GM23248 (cell line): ENCODE data around the gene HYLS1. TPM values are rescaled to one million over a fixed set of nuclear protein-coding genes. Genes with fewer than 3 reads are reported as not detected.

Experiments used
- DNase-seq: peaks from one replicate; pipeline ENCODE4 v3.0.0-alpha.2; 2015
- H2AFZ ChIP-seq: fragments of 200-600 bp; sonication (generic); 2 replicates; pipeline ENCODE4 v1.6.1; 2016; ENCODE audit warnings: antibody characterized with exemption
- H3F3A ChIP-seq: fragments of 200-600 bp; sonication (generic); 2 replicates; pipeline ENCODE4 v1.6.1; 2016; ENCODE audit warnings: mild to moderate bottlenecking, antibody characterized with exemption, mixed run types; ENCODE audit not compliant: insufficient read depth
- H3K27ac ChIP-seq: fragments of 200-600 bp; sonication (generic); 2 replicates; pipeline ENCODE4 v1.5.1; 2016; ENCODE audit warnings: mild to moderate bottlenecking
- H3K27me3 ChIP-seq: fragments of 200-600 bp; sonication (generic); replicated peaks from 2 replicates; pipeline ENCODE4 v1.6.1; 2016; ENCODE audit warnings: mild to moderate bottlenecking; ENCODE audit not compliant: insufficient read depth
- H3K36me3 ChIP-seq: fragments of 200-600 bp; sonication (generic); 2 replicates; pipeline ENCODE4 v1.6.1; 2016; ENCODE audit warnings: low read depth, mild to moderate bottlenecking
- H3K4me1 ChIP-seq: fragments of 200-600 bp; sonication (generic); 2 replicates; pipeline ENCODE4 v1.6.1; 2016; ENCODE audit warnings: mild to moderate bottlenecking; ENCODE audit not compliant: insufficient read depth
- H3K4me2 ChIP-seq: fragments of 200-600 bp; sonication (generic); one replicate; pipeline ENCODE4 v1.6.1; 2016; ENCODE audit warnings: mild to moderate bottlenecking; ENCODE audit not compliant: unreplicated experiment
- H3K4me3 ChIP-seq: fragments of 200-600 bp; sonication (generic); 2 replicates; pipeline ENCODE4 v1.5.1; 2016; ENCODE audit warnings: mild to moderate bottlenecking
- H3K79me2 ChIP-seq: fragments of 200-600 bp; sonication (generic); 2 replicates; pipeline ENCODE4 v1.6.1; 2016; ENCODE audit warnings: mild to moderate bottlenecking; ENCODE audit not compliant: insufficient read depth
- H3K9ac ChIP-seq: fragments of 200-600 bp; sonication (generic); 2 replicates; pipeline ENCODE4 v1.6.1; 2016; ENCODE audit warnings: mild to moderate bottlenecking
- H3K9me2 ChIP-seq: fragments of 200-600 bp; sonication (generic); 2 replicates; pipeline ENCODE4 v1.6.1; 2016; ENCODE audit warnings: mixed run types, mild to moderate bottlenecking, moderate library complexity; ENCODE audit not compliant: insufficient read depth
- H3K9me3 ChIP-seq: fragments of 200-600 bp; sonication (generic); one replicate; pipeline ENCODE4 v1.6.1; 2017; ENCODE audit warnings: low read depth
- H4K20me1 ChIP-seq: fragments of 200-600 bp; sonication (generic); 2 replicates; pipeline ENCODE4 v1.6.0; 2016; ENCODE audit not compliant: insufficient read depth
- EZH2 ChIP-seq: fragments of 200-600 bp; sonication (generic); IDR thresholded peaks from 2 replicates; pipeline ENCODE4 v1.6.1; 2018; ENCODE audit warnings: antibody characterized with exemption, mild to moderate bottlenecking; ENCODE audit not compliant: insufficient read depth, poor library complexity, severe bottlenecking
- EZH2phosphoT487 ChIP-seq: fragments of 200-600 bp; sonication (generic); IDR thresholded peaks from 2 replicates; pipeline ENCODE4 v1.6.1; 2018; ENCODE audit warnings: antibody characterized with exemption, moderate library complexity, mild to moderate bottlenecking, low read depth; ENCODE audit not compliant: insufficient read depth
- WGBS, 2 experiments: methylation state at CpG; one replicate each; pipeline ENCODE4 v1.1.6; 2015 to 2017; ENCODE audit warnings: low lambda C conversion rate in 2 of 2, low coverage in 1 of 2; ENCODE audit errors: missing lambda C conversion rate in 2 of 2; 5-methylcytosine and 5-hydroxymethylcytosine counted together
- in situ Hi-C: fragments of 300-500 bp; cut with MboI; formaldehyde crosslinking; loops from 2 replicates; pipeline ENCODE4 v1.15.0; 2020
- polyA plus RNA-seq: library from polyadenylated mRNA; unstranded; fragments of >200 nt; fragmentation: Nextera tagmentation; extraction: Ambion mirVana; gene quantifications from 2 replicates; pipeline ENCODE4 v1.2.1, GENCODE V29; 2016
- total RNA-seq: library from RNA; depleted of rRNA; stranded (reverse); fragments of >200 nt; shearing (Covaris generic); gene quantifications from 2 replicates; pipeline ENCODE4 v1.2.3, GENCODE V29; 2014

HYLS1 gene
- total and polyA plus RNA-seq, 2 experiments from 2014 or later = 6.2 to 11.7 TPM

DNA sequence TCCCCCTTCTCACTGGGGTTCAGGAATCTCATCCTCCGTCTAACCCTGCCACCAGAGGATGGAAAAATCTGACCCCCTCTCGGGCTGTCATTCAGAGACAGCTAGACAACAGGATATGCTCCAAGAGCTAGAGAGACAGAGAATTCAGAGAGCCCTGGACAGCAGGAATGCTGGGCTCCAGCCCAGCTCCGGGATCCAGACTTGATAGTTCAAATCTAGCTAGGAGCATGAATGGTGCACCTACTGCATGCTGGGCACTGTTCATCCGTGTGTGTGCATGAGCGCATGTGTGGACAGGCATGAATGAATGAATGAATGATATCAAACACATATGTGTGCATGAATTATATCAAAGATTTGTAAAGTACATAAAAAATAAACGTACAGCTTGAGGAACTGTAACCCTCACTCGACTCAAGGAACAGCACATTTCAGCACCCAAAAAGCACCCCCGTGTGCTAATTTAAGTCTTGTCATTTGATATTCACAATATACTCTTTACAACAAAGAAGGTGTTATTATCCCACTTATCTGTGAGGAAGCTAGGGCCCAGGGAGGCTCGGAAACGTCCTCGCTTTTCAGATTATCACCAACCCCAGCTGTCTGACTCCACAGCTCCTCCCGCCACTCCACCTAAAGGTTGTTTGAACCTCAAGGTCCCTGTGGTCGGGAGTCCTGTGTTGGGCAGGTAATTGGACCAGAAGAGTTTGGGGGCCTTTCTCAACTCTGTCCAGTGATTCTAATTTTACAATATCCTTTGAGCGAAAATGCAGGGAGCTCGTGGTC, 57.7 kb downstream of the HYLS1 start:
- Histone ChIP-seq H3K9me2 (no peaks in the 10 kb centered on the region), H3K36me3 (no peaks in the 10 kb centered on the region), H3F3A (no peaks in the 10 kb centered on the region), H2AFZ (no peak overlapping the region), H3K9me3 (no peaks in the 10 kb centered on the region), H3K27ac (no peak overlapping the region), H3K27me3 (no peaks in the 10 kb centered on the region; the same call in 1 of the 2 replicates), H3K79me2 (no peaks in the 10 kb centered on the region), H3K4me2 (no peak overlapping the region), H3K4me1 (no peaks in the 10 kb centered on the region), H3K4me3 (no peak overlapping the region), H4K20me1 (no peaks in the 10 kb centered on the region), H3K9ac (no peak overlapping the region)
- in situ Hi-C loops = no loop called here
- DNase-seq = no peak
- 67 to 70% methylated on average over 15 of the region's 15 CpGs for WGBS, 2 experiments
- TF ChIP-seq EZH2 (no peak), EZH2phosphoT487 (no peak)

DNA sequence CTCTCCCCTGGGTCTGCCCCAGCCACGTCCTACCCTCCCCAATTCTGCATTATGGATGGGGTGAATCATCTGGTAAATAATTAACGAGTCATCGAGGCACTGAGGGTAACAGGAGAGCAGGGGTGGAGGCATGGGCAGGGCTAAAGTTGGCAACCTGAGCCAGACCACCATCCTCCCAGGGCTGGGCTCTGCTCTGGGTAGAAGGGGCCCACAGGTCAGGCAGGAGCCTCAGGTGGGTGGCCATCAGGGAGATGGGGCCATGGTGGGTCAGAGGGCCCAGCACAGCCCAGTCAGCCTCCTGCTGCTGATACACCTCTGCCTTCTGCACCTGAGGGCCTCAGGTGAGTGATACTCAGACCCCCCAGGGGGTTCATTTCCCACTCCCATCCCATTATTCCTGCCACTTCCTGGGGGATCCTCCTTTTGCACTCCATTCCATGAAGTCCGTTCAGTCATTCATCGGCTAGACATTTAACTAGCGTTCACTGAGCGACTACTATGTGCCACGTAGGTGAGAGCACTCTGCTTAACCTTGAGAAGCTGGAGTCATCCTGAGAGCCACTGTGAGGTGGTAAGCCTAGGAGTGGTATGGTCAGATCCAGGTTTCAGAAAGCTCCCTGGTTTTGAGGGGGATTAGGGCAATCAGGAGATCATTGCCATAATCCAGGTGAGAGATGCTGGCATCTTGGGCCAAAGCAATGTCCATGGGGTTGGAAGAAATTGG, 58.5 kb downstream of the HYLS1 start, which contains the start of gene VSIG10L2:
TSS of gene VSIG10L2 (plus strand) at position 248 of the 724 bp plus-strand sequence. CDS start at position 260, 12 bp downstream.
- WGBS, 2 experiments = 57 to 61% methylated on average over 8 of the region's 8 CpGs
- no peaks in the 10 kb centered on the region for H3K4me1 ChIP-seq
- H3K4me2 ChIP-seq = no peak within 1 kb of the TSS
- in situ Hi-C loops = no loop called here
- H3K27me3 ChIP-seq = no peaks in the 10 kb centered on the region; the same call in 1 of the 2 replicates
- H2AFZ ChIP-seq = no peak within 1 kb of the TSS
- H3K4me3 ChIP-seq = no peak within 1 kb of the TSS
- no peak within 1 kb of the TSS for H3K27ac ChIP-seq
- no peaks in the 10 kb centered on the region for H3F3A ChIP-seq
- H3K36me3 ChIP-seq = no peaks in the 10 kb centered on the region
- H3K9ac ChIP-seq = no peak within 1 kb of the TSS
- TF ChIP-seq EZH2phosphoT487 = no peak
- TF ChIP-seq EZH2 = no peak
- no peak for DNase-seq
- no peaks in the 10 kb centered on the region for H3K79me2 ChIP-seq
- H4K20me1 ChIP-seq = no peaks in the 10 kb centered on the region
- H3K9me3 ChIP-seq = no peaks in the 10 kb centered on the region
- H3K9me2 ChIP-seq = no peaks in the 10 kb centered on the region

DNA sequence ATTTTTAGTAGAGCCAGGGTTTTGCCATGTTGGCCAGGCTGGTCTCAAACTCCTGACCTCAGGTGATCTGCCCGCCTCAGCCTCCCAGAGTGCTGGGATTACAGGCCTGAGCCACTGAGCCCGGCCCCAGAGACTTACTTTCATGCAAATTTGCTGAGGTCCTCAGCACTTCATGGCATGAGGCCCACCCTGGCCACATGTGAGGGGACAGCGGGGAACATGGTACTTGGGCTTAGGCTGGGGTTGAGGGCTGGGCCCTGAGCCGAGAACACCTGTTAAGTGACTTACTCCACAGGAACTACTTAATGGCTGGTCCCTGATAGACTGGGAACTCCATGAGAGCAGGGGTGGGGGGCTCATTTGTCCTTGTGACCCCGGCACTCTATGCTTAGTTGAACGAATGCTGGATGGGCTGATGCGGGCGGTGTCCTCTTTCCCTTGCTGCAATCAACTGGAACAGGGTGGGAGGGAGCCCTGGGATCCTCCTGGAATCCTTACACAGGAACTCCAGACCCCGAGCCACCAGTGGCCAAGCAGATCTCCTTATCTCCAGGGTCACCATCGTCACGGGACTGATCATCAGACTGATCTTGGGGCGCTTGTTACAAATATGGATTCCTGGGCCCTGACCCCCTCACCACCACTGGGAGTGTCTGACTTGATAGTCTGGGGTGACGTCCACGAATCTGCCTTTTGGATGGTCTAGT, 59.4 kb downstream of the HYLS1 start:
- Histone ChIP-seq H3K9ac (no peak overlapping the region), H3K9me3 (no peaks in the 10 kb centered on the region), H4K20me1 (no peaks in the 10 kb centered on the region), H3K27me3 (peaks cover under 1% of the 10 kb centered on the region; the same call in 1 of the 2 replicates), H3K27ac (no peak overlapping the region), H3K4me1 (peaks cover 3% of the 10 kb centered on the region; the same call in 1 of the 2 replicates), H3K36me3 (no peaks in the 10 kb centered on the region), H3K9me2 (no peaks in the 10 kb centered on the region), H3K79me2 (no peaks in the 10 kb centered on the region), H3K4me3 (no peak overlapping the region), H3K4me2 (no peak overlapping the region), H3F3A (no peaks in the 10 kb centered on the region), H2AFZ (no peak overlapping the region)
- TF ChIP-seq EZH2 (no peak), EZH2phosphoT487 (no peak)
- WGBS, 2 experiments = 72 to 77% methylated on average over 14 of the region's 14 CpGs
- DNase-seq = no peak
- in situ Hi-C loops = no loop called here
